HepG2 (cell line): Measurements from ENCODE around the gene PKIG. TPM values are rescaled to one million over a fixed set of nuclear protein-coding genes. Genes with fewer than 3 reads are reported as not detected.
A peak's percentile ranks its signal among the peaks of the same experiment; 100 is the strongest.

ENCODE experiments used
- ATAC-seq: fragments of 200-7000 bp; cut with Tn5 transposase; 3 replicates; pipeline ENCODE4 v1.9.1; 2020; ENCODE audit warnings: mild to moderate bottlenecking, moderate library complexity
- BruUV-seq: library from RNA; stranded (reverse); fragments of 400-500 nt; replicated peaks from 2 replicates; lab custom pipeline; 2021; lab: Mats Ljungman, UMichigan
- CTCF ChIA-PET: fragments of 300-600 bp; formaldehyde crosslinking; extraction: SDS; loops from one replicate; lab custom pipeline; 2021; ENCODE audit warnings: low total read pairs, inconsistent platforms, low intra/inter-chr PET ratio; lab: Yijun Ruan, JAX
- POLR2A ChIA-PET: fragments of 350-600 bp; sonication (Branson Sonifier 250); formaldehyde crosslinking; loops from one replicate; lab custom pipeline; 2020; ENCODE audit warnings: antibody characterized with exemption, inconsistent platforms; lab: Yijun Ruan, JAX
- DNase-seq: peaks from one replicate; pipeline ENCODE4 v3.0.0-alpha.2; 2015; ENCODE audit warnings: low spot score
- FAIRE-seq: peaks from 3 replicates; lab custom pipeline; 2011; peaks lifted over from hg19 to GRCh38; lab: Jason Lieb, UNC
- H2AFZ ChIP-seq: one replicate; pipeline ENCODE4 v1.6.1; 2011; ENCODE audit warnings: low read length, inconsistent platforms
- H3K27ac ChIP-seq: fragments of 300-600 bp; 3 replicates; pipeline ENCODE4 v1.8.0; 2011; ENCODE audit warnings: mixed run types, mild to moderate bottlenecking, mixed read lengths, low read length, inconsistent platforms; ENCODE audit not compliant: insufficient read depth; ENCODE audit errors: extremely low read length
- H3K27me3 ChIP-seq, 2 experiments: fragments of 200-600 bp in 1 of 2; 2 replicates in 1 of 2; 3 replicates in 1 of 2; pipeline versions ENCODE4 v1.6.0 to v1.8.0; 2011; ENCODE audit warnings: low read length in 2 of 2, mild to moderate bottlenecking in 2 of 2, moderate library complexity in 2 of 2, inconsistent platforms in 1 of 2; ENCODE audit not compliant: insufficient read depth in 2 of 2, control insufficient read depth in 1 of 2
- H3K36me3 ChIP-seq, 2 experiments: fragments of 200-600 bp in 1 of 2; replicated peaks in 1 of 2; 2 replicates in 1 of 2; 3 replicates in 1 of 2; pipeline versions ENCODE4 v1.5.1 to v1.8.0; 2011; ENCODE audit warnings: low read length in 2 of 2, inconsistent platforms in 1 of 2; ENCODE audit not compliant: insufficient read depth in 2 of 2, control insufficient read depth in 1 of 2
- H3K4me1 ChIP-seq: 2 replicates; pipeline ENCODE4 v1.5.1; 2012; ENCODE audit warnings: low read length, inconsistent platforms; ENCODE audit not compliant: insufficient read depth
- H3K4me2 ChIP-seq: 2 replicates; pipeline ENCODE4 v1.6.0; 2011; ENCODE audit warnings: low read depth, low read length, inconsistent platforms
- H3K4me3 ChIP-seq, 3 experiments: fragments of 200-600 bp in 1 of 3; sonication (generic), shearing (Covaris generic) in 1 of 3; replicated peaks in 1 of 3; 2 replicates each; pipeline ENCODE4 v1.5.1; 2011 to 2016; ENCODE audit warnings: low read length in 3 of 3, inconsistent platforms in 2 of 3, low read depth in 2 of 3, mild to moderate bottlenecking in 2 of 3, control low read depth in 1 of 3, mixed read lengths in 1 of 3; ENCODE audit not compliant: insufficient read depth in 1 of 3
- H3K79me2 ChIP-seq: one replicate; pipeline ENCODE4 v1.6.1; 2011; ENCODE audit warnings: low read length, inconsistent platforms; ENCODE audit not compliant: insufficient read depth
- H3K9ac ChIP-seq: 2 replicates; pipeline ENCODE4 v1.6.0; 2011; ENCODE audit warnings: mild to moderate bottlenecking, low read depth, low read length, inconsistent platforms; ENCODE audit not compliant: insufficient read depth
- H3K9me3 ChIP-seq: 2 replicates; pipeline ENCODE4 v1.5.1; 2012; ENCODE audit warnings: mild to moderate bottlenecking, low read length
- H4K20me1 ChIP-seq: 2 replicates; pipeline ENCODE4 v1.6.0; 2011; ENCODE audit warnings: inconsistent platforms, mild to moderate bottlenecking, low read length, moderate library complexity; ENCODE audit not compliant: insufficient read depth
- DPF2 ChIP-seq: sonication (generic); formaldehyde crosslinking; IDR thresholded peaks from 2 replicates; pipeline ENCODE4 v1.4.0; 2020; ENCODE audit warnings: mild to moderate bottlenecking, low read depth, missing genetic modification reagents, borderline replicate concordance
- FOXK1 ChIP-seq: sonication (generic); formaldehyde crosslinking; IDR thresholded peaks from 2 replicates; pipeline ENCODE4 v1.4.0; 2020; ENCODE audit warnings: low read depth, missing genetic modification reagents, borderline replicate concordance
- KDM3A ChIP-seq: IDR thresholded peaks from 2 replicates; pipeline ENCODE4 v1.6.1; 2018; ENCODE audit warnings: low read depth, missing compliant biosample characterization
- MED13 ChIP-seq: sonication (generic); formaldehyde crosslinking; IDR thresholded peaks from 2 replicates; pipeline ENCODE4 v1.5.0; 2020; ENCODE audit warnings: missing genetic modification reagents
- NFE2L2 ChIP-seq: fragments of 150-350 bp; IDR thresholded peaks from 2 replicates; pipeline ENCODE4 v1.6.1; 2014; ENCODE audit warnings: low read length
- REL ChIP-seq: sonication (generic); formaldehyde crosslinking; conservative IDR thresholded peaks from 2 replicates; pipeline ENCODE4 v1.8.0; 2022; ENCODE audit warnings: mild to moderate bottlenecking, missing genetic modification reagents, moderate library complexity
- RELA ChIP-seq: sonication (generic); formaldehyde crosslinking; IDR thresholded peaks from 2 replicates; pipeline ENCODE4 v1.4.0; 2020; ENCODE audit warnings: missing genetic modification reagents
- RXRA ChIP-seq: sonication (generic); formaldehyde crosslinking; IDR thresholded peaks from 2 replicates; pipeline ENCODE4 v1.5.1; 2020; ENCODE audit warnings: missing genetic modification reagents
- SKI ChIP-seq: fragments of 450-650 bp; IDR thresholded peaks from one replicate; pipeline ENCODE4 v1.6.1; 2018; ENCODE audit warnings: mild to moderate bottlenecking; ENCODE audit not compliant: partially characterized antibody
- ZNF292 ChIP-seq: sonication (generic); formaldehyde crosslinking; IDR thresholded peaks from 2 replicates; pipeline ENCODE4 v1.8.1; 2022; ENCODE audit warnings: mild to moderate bottlenecking, low read depth, missing genetic modification reagents, borderline replicate concordance
- ZNF451 ChIP-seq: sonication (generic); formaldehyde crosslinking; IDR thresholded peaks from 2 replicates; pipeline ENCODE4 v1.5.0; 2020; ENCODE audit warnings: mild to moderate bottlenecking, missing genetic modification reagents
- ZNF605 ChIP-seq: sonication (generic); formaldehyde crosslinking; IDR thresholded peaks from 2 replicates; pipeline ENCODE4 v1.8.0; 2022; ENCODE audit warnings: mild to moderate bottlenecking, missing genetic modification reagents
- ZNF75D ChIP-seq: sonication (generic); formaldehyde crosslinking; IDR thresholded peaks from 2 replicates; pipeline ENCODE4 v1.8.1; 2023; ENCODE audit warnings: missing genetic modification reagents, mild to moderate bottlenecking, borderline replicate concordance
- ZSCAN20 ChIP-seq: sonication (generic); formaldehyde crosslinking; IDR thresholded peaks from 2 replicates; pipeline ENCODE4 v1.4.0; 2020; ENCODE audit warnings: missing genetic modification reagents, mild to moderate bottlenecking, borderline replicate concordance
- WGBS: methylation state at CpG from one replicate; pipeline ENCODE4 v1.1.6; 2017; ENCODE audit warnings: low lambda C conversion rate; 5-methylcytosine and 5-hydroxymethylcytosine counted together
- in situ Hi-C: cut with HindIII; loops from 2 replicates; pipeline ENCODE4 v1.10.0; 2017; ENCODE audit warnings: low pct_unique_long_range_greater_than_20kb; ENCODE audit not compliant: extremely low pct_ligation_motif_present
- intact Hi-C: fragments of 100-400 bp; cut with micrococcal nuclease; formaldehyde crosslinking; loops from one replicate; pipeline ENCODE4 v1.10.0; 2022; ENCODE audit not compliant: unreplicated experiment
- polyA plus RNA-seq, 8 experiments: library from polyadenylated mRNA; depleted of rRNA in 3 of 8; stranded (reverse) in 7 of 8; unstranded in 1 of 8; fragments of >200 nt; fragmentation: Illumina TruSeq in 4 of 8; extraction: Trizol in 4 of 8; gene quantifications; 2 replicates each; pipeline versions ENCODE4 v1.2.1 to v1.2.3, GENCODE V29; 2011 to 2016; ENCODE audit warnings: low read depth in 4 of 8, missing spikeins in 1 of 8, mixed read lengths in 1 of 8; ENCODE audit not compliant: insufficient read depth in 1 of 8
- total RNA-seq, 5 experiments: library from RNA; depleted of rRNA; stranded (reverse); fragments of >200 nt; fragmentation: Illumina TruSeq; extraction: Trizol; gene quantifications; 2 replicates each; pipeline ENCODE4 v1.2.3, GENCODE V29; 2016; ENCODE audit warnings: low read depth in 1 of 5
- TF ChIP-seq, protein P1 (sequence below): sonication (generic); formaldehyde crosslinking; IDR thresholded peaks from 2 replicates; pipeline ENCODE4 v1.4.0; 2020; ENCODE audit warnings: mild to moderate bottlenecking, missing genetic modification reagents
- TF ChIP-seq, protein P2 (sequence below): IDR thresholded peaks from 2 replicates; pipeline ENCODE4 v1.6.1; 2016; ENCODE audit warnings: low read depth, control low read depth
- TF ChIP-seq, protein P3 (sequence below): sonication (generic); formaldehyde crosslinking; conservative IDR thresholded peaks from 2 replicates; pipeline ENCODE4 v1.5.0; 2020; ENCODE audit warnings: missing genetic modification reagents
- TF ChIP-seq, protein P4 (sequence below): IDR thresholded peaks from 2 replicates; pipeline ENCODE4 v1.6.1; 2016; ENCODE audit warnings: missing compliant biosample characterization, missing genetic modification reagents, borderline replicate concordance

The PKIG gene
- total and polyA plus RNA-seq, 2 of the 13 experiments (the other 11 are each of a cell fraction or from before 2014, with no cell fraction given), result 30.8 to 44.5 TPM

DNA sequence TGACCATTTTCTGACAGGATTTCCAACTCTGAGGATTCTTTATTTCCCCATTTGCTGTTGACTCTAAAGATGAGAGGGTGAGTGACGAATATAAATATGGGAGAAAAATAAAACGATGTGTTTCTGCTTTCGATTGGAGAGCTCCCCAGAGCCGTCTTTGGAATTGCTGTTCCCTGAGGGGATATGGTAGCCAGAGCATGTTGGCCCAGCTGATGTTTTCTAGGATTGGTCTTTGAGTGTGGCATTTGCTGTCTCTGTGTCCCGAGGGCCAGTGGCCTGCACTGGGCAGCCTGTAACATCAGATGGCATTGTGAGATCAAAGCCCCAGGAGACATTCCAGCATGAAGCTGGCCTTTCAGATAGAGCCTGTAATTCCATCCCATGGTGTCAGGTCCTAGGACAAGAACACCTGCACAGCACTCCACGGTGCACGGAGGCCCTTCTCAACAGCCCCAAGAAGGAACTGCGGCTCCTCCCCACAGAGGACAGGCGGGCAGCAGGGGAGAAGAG lies 26.7 kb downstream of the PKIG start:
- BruUV-seq, result no TSS peak
- no peaks in the 10 kb centered on the region for H3K9me3 ChIP-seq
- intact Hi-C loops, result loop anchor here (2.0 to 5.0 kb wide), 2 partner anchors 32 to 217 kb away; no protein-coding TSS in a partner anchor
- H3K4me2 ChIP-seq, result peak overlapping the region; percentile 88
- DNase-seq, result peak; percentile 28
- peak overlapping the region; percentile 68 to 79 (median 74) for H3K4me3 ChIP-seq
- in situ Hi-C loops, result loop anchor here (5.0 kb wide), 1 partner anchor 132 kb away; the partner anchor contains the start of gene TTPAL
- H3K79me2 ChIP-seq, result no peaks in the 10 kb centered on the region
- no peaks in the 10 kb centered on the region for H4K20me1 ChIP-seq
- peak; percentile 73 for ATAC-seq
- WGBS, result 32% methylated on average over 9 of the region's 9 CpGs
- no peaks in the 10 kb centered on the region; a peak in 1 of 5 replicates for H3K27me3 ChIP-seq
- peaks cover 16% of the 10 kb centered on the region for H3K4me1 ChIP-seq
- peak overlapping the region; percentile 57 for H3K27ac ChIP-seq
- H2AFZ ChIP-seq, result peak overlapping the region; percentile 69
- H3K9ac ChIP-seq, result peak overlapping the region; percentile 71
- H3K36me3 ChIP-seq, result peaks cover 0 to 2% of the 10 kb centered on the region in 2 experiments; a peak in 1 of 5 replicates
- FAIRE-seq, result no peak
- POLR2A ChIA-PET, result interaction anchor here (0.7 to 1.7 kb wide), 8 partner anchors 11 to 225 kb away, joined by 3 to 8 read pairs (median 4); partner anchors contain the start of gene TTPAL
- CTCF ChIA-PET, result interaction anchor here (0.8 to 2.1 kb wide), 7 partner anchors 34 to 492 kb away, joined by 3 to 24 read pairs (median 11); partner anchors contain the start of genes SERINC3 and TTPAL
- no peak for TF ChIP-seq NFE2L2
- no peak for TF ChIP-seq RXRA (CRISPR knock-in tag)
- TF ChIP-seq REL (CRISPR knock-in tag), result no peak
- TF ChIP-seq, protein P1, sequence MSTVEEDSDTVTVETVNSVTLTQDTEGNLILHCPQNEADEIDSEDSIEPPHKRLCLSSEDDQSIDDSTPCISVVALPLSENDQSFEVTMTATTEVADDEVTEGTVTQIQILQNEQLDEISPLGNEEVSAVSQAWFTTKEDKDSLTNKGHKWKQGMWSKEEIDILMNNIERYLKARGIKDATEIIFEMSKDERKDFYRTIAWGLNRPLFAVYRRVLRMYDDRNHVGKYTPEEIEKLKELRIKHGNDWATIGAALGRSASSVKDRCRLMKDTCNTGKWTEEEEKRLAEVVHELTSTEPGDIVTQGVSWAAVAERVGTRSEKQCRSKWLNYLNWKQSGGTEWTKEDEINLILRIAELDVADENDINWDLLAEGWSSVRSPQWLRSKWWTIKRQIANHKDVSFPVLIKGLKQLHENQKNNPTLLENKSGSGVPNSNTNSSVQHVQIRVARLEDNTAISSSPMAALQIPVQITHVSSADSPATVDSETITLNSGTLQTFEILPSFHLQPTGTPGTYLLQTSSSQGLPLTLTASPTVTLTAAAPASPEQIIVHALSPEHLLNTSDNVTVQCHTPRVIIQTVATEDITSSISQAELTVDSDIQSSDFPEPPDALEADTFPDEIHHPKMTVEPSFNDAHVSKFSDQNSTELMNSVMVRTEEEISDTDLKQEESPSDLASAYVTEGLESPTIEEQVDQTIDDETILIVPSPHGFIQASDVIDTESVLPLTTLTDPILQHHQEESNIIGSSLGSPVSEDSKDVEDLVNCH (CRISPR knock-in tag), result no peak
- TF ChIP-seq DPF2 (CRISPR knock-in tag), result no peak
- TF ChIP-seq, protein P2, sequence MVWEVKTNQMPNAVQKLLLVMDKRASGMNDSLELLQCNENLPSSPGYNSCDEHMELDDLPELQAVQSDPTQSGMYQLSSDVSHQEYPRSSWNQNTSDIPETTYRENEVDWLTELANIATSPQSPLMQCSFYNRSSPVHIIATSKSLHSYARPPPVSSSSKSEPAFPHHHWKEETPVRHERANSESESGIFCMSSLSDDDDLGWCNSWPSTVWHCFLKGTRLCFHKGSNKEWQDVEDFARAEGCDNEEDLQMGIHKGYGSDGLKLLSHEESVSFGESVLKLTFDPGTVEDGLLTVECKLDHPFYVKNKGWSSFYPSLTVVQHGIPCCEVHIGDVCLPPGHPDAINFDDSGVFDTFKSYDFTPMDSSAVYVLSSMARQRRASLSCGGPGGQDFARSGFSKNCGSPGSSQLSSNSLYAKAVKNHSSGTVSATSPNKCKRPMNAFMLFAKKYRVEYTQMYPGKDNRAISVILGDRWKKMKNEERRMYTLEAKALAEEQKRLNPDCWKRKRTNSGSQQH (CRISPR knock-in tag), result no peak
- TF ChIP-seq ZSCAN20, result no peak
- TF ChIP-seq ZNF75D, result no peak
- 0 out of 2 replicates have a peak, but pooled peaks have one; percentile 1 for TF ChIP-seq MED13 (CRISPR knock-in tag)
- peak; percentile 18; the same call in 1 of the 2 replicates for TF ChIP-seq ZNF451 (CRISPR knock-in tag)
- TF ChIP-seq SKI, result no peak
- no peak for TF ChIP-seq ZNF605 (CRISPR knock-in tag)
- TF ChIP-seq ZNF292, result peak; percentile 29; the same call in 1 of the 2 replicates
- TF ChIP-seq, protein P3, sequence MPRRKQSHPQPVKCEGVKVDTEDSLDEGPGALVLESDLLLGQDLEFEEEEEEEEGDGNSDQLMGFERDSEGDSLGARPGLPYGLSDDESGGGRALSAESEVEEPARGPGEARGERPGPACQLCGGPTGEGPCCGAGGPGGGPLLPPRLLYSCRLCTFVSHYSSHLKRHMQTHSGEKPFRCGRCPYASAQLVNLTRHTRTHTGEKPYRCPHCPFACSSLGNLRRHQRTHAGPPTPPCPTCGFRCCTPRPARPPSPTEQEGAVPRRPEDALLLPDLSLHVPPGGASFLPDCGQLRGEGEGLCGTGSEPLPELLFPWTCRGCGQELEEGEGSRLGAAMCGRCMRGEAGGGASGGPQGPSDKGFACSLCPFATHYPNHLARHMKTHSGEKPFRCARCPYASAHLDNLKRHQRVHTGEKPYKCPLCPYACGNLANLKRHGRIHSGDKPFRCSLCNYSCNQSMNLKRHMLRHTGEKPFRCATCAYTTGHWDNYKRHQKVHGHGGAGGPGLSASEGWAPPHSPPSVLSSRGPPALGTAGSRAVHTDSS, result no peak
- TF ChIP-seq, protein P4, sequence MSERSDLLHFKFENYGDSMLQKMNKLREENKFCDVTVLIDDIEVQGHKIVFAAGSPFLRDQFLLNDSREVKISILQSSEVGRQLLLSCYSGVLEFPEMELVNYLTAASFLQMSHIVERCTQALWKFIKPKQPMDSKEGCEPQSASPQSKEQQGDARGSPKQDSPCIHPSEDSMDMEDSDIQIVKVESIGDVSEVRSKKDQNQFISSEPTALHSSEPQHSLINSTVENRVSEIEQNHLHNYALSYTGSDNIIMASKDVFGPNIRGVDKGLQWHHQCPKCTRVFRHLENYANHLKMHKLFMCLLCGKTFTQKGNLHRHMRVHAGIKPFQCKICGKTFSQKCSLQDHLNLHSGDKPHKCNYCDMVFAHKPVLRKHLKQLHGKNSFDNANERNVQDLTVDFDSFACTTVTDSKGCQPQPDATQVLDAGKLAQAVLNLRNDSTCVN (CRISPR knock-in tag), result 0 out of 2 replicates have a peak, but pooled peaks have one; percentile 12
- TF ChIP-seq KDM3A (CRISPR knock-in tag), result no peak
- no peak for TF ChIP-seq RELA (CRISPR knock-in tag)
- TF ChIP-seq FOXK1 (CRISPR knock-in tag), result no peak
